ENCODE data around the gene MYO16. TPM values are rescaled to one million over a fixed set of nuclear protein-coding genes. Genes with fewer than 3 reads are reported as not detected.

The MYO16 gene
- polyA plus RNA-seq, 2 of the 4 experiments (the other 2 are of a cell fraction) = 0.03 to 0.06 TPM

GRCh38 chr13:108915095-108915633, 285.8 kb downstream of the MYO16 start:
- WGBS (ENCODE audit: missing lambda C conversion rate) = 1% methylated on average over 7 of the region's 7 CpGs
- ChIA-PET POLR2A (interaction anchor here (1.0 to 1.5 kb wide), 4 partner anchors 870 to 1201 kb away, joined by 3 to 8 read pairs (median 4); partner anchors contain the start of gene IRS2), CTCF (interaction anchor here (0.5 to 5.7 kb wide), 26 partner anchors 9 to 1938 kb away, joined by 3 to 29 read pairs (median 4); no protein-coding TSS in a partner anchor)
- DNase-seq (ENCODE audit: low read depth in 1 of 2, low spot score in 1 of 2) (peak in 1 of 2 experiments; percentile 49), ATAC-seq (peak; percentile 48 to 63; a peak in 4 of 6 replicates), FAIRE-seq (no peak)
- H3K27ac ChIP-seq = peak overlapping the region; percentile 80 to 86
- H3K4me3 ChIP-seq = peak overlapping the region; percentile 19; the same call in 2 of the 3 replicates
- H3K4me2 ChIP-seq = peak overlapping the region; percentile 87
- TF ChIP-seq SMC3 (IDR thresholded peaks at IDR 0.05) (peak; percentile 69), RARB (CRISPR knock-in tag; IDR thresholded peaks at IDR 0.05) (no peak), PHF8 (IDR thresholded peaks at IDR 0.05; ENCODE audit: borderline replicate concordance, low read depth) (no peak), RAD21 (conservative IDR thresholded peaks at IDR 0.05 in 1 of 2, IDR thresholded peaks at IDR 0.05 in 1 of 2) (peak; percentile 72 to 76)
- TF ChIP-seq, protein P1, sequence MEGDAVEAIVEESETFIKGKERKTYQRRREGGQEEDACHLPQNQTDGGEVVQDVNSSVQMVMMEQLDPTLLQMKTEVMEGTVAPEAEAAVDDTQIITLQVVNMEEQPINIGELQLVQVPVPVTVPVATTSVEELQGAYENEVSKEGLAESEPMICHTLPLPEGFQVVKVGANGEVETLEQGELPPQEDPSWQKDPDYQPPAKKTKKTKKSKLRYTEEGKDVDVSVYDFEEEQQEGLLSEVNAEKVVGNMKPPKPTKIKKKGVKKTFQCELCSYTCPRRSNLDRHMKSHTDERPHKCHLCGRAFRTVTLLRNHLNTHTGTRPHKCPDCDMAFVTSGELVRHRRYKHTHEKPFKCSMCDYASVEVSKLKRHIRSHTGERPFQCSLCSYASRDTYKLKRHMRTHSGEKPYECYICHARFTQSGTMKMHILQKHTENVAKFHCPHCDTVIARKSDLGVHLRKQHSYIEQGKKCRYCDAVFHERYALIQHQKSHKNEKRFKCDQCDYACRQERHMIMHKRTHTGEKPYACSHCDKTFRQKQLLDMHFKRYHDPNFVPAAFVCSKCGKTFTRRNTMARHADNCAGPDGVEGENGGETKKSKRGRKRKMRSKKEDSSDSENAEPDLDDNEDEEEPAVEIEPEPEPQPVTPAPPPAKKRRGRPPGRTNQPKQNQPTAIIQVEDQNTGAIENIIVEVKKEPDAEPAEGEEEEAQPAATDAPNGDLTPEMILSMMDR (IDR thresholded peaks at IDR 0.05) = peak; percentile 76
- no peaks in the 10 kb centered on the region for H3K9me3 ChIP-seq
- peaks cover 38% of the 10 kb centered on the region for H3K4me1 ChIP-seq

- Histone ChIP-seq H3K9me3 (no peaks in the 10 kb centered on the region), H3K4me3 (peak overlapping the region; percentile 19; the same call in 2 of the 3 replicates), H3K27ac (peak overlapping the region; percentile 80 to 86), H3K4me2 (peak overlapping the region; percentile 87), H3K4me1 (peaks cover 38% of the 10 kb centered on the region)
- ChIA-PET CTCF (interaction anchor here (0.7 to 5.7 kb wide), 22 partner anchors 9 to 1860 kb away, joined by 3 to 29 read pairs (median 4); no protein-coding TSS in a partner anchor), POLR2A (interaction anchor here (1.0 to 1.5 kb wide), 4 partner anchors 869 to 1201 kb away, joined by 3 to 8 read pairs (median 4); partner anchors contain the start of gene IRS2)
- ATAC-seq = peak; percentile 90 to 92
- peak; percentile 67 to 92 for DNase-seq (ENCODE audit: low read depth in 1 of 2, low spot score in 1 of 2)
- WGBS (ENCODE audit: missing lambda C conversion rate) = 13% methylated on average over 9 of the region's 9 CpGs
- FAIRE-seq = no peak
- TF ChIP-seq POLR2AphosphoS2 (conservative IDR thresholded peaks at IDR 0.05; ENCODE audit: low read length) (no peak), MYC (IDR thresholded peaks at IDR 0.05; ENCODE audit: borderline replicate concordance, low read length) (no peak), KDM5A (IDR thresholded peaks at IDR 0.05) (no peak), RAD21 (conservative IDR thresholded peaks at IDR 0.05 in 1 of 2, IDR thresholded peaks at IDR 0.05 in 1 of 2) (no peak), PHF8 (IDR thresholded peaks at IDR 0.05; ENCODE audit: borderline replicate concordance, low read depth) (no peak), GATA3 (IDR thresholded peaks at IDR 0.05; ENCODE audit: borderline replicate concordance) (0 out of 2 replicates have a peak, but pooled peaks have one; percentile 31), EP300 (IDR thresholded peaks at IDR 0.05) (0 out of 5 replicates have a peak, but pooled peaks of 1 of the 2 experiments have one; percentile 45), POLR2A (IDR thresholded peaks at IDR 0.05; ENCODE audit: low read length) (no peak), TP53 (CRISPR knock-in tag; IDR thresholded peaks at IDR 0.05) (no peak), RFX5 (IDR thresholded peaks at IDR 0.05) (no peak), ZNF302 (CRISPR knock-in tag; IDR thresholded peaks at IDR 0.05) (0 out of 2 replicates have a peak, but pooled peaks have one; percentile 63), RNF2 (IDR thresholded peaks at IDR 0.05; ENCODE audit: borderline replicate concordance, low read depth) (no peak), HOXB5 (CRISPR knock-in tag; IDR thresholded peaks at IDR 0.05) (0 out of 2 replicates have a peak, but pooled peaks have one; percentile 29), MAFK (IDR thresholded peaks at IDR 0.05; ENCODE audit: partially characterized antibody) (peak; percentile 94), RARB (CRISPR knock-in tag; IDR thresholded peaks at IDR 0.05) (peak; percentile 47; the same call in 1 of the 2 replicates), FOSB (CRISPR knock-in tag; IDR thresholded peaks at IDR 0.05) (no peak), CEBPB (IDR thresholded peaks at IDR 0.05) (no peak), TFCP2L1 (CRISPR knock-in tag; IDR thresholded peaks at IDR 0.05) (no peak), FOSL2 (IDR thresholded peaks at IDR 0.05) (peak; percentile 54; the same call in 1 of the 2 replicates), FOSL2 (CRISPR knock-in tag; IDR thresholded peaks at IDR 0.05) (peak; percentile 91), ZC3H11A (IDR thresholded peaks at IDR 0.05) (no peak), EHF (CRISPR knock-in tag; IDR thresholded peaks at IDR 0.05) (peak; percentile 41; the same call in 1 of the 2 replicates), NPAS2 (CRISPR knock-in tag; IDR thresholded peaks at IDR 0.05; ENCODE audit: borderline replicate concordance) (no peak), ZFP36 (IDR thresholded peaks at IDR 0.05; ENCODE audit: borderline replicate concordance, partially characterized antibody) (no peak), MAZ (IDR thresholded peaks at IDR 0.05; ENCODE audit: borderline replicate concordance, low read depth, low read length) (no peak), HDAC2 (IDR thresholded peaks at IDR 0.05) (no peak), CBX8 (IDR thresholded peaks at IDR 0.05) (no peak), USF2 (IDR thresholded peaks at IDR 0.05) (peak; percentile 91)
- TF ChIP-seq, protein P2, sequence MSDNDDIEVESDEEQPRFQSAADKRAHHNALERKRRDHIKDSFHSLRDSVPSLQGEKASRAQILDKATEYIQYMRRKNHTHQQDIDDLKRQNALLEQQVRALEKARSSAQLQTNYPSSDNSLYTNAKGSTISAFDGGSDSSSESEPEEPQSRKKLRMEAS (IDR thresholded peaks at IDR 0.05) = peak; percentile 83
- TF ChIP-seq, protein P1 (IDR thresholded peaks at IDR 0.05) = no peak
Measured at GRCh38 chr13:108915634-108916512, 286.5 kb downstream of the MYO16 start.
